B cell (primary cell): ENCODE data around the gene CDK8. TPM values are rescaled to one million over a fixed set of nuclear protein-coding genes. Genes with fewer than 3 reads are reported as not detected.

Experiments
- ATAC-seq: fragments of 200-7000 bp; cut with Tn5 transposase; one replicate; pipeline ENCODE4 v1.10.0; 2021; ENCODE audit warnings: low read depth, mild to moderate bottlenecking, moderate number of reproducible peaks, moderate library complexity
- CTCF ChIA-PET: fragments of 350-600 bp; sonication (Branson Sonifier 250); formaldehyde crosslinking; loops from one replicate; lab custom pipeline; 2021; ENCODE audit warnings: antibody characterized with exemption, inconsistent platforms; lab: Charles Lee
- POLR2A ChIA-PET: fragments of 350-600 bp; sonication (Branson Sonifier 250); formaldehyde crosslinking; loops from one replicate; lab custom pipeline; 2021; ENCODE audit warnings: antibody characterized with exemption; lab: Charles Lee
- DNase-seq: peaks from one replicate; pipeline ENCODE4 v3.0.0; 2013
- H2AFZ ChIP-seq: 2 replicates; pipeline ENCODE4 v1.6.1; 2012; ENCODE audit warnings: mild to moderate bottlenecking, low read depth, low read length; ENCODE audit not compliant: insufficient read depth, poor library complexity, severe bottlenecking
- H3K27ac ChIP-seq, 2 donors: 1 replicate in 1 of 2; 2 replicates in 1 of 2; pipeline ENCODE4 v1.5.1; 2012 to 2013; ENCODE audit warnings: low read length in 2 of 2, mild to moderate bottlenecking in 2 of 2, moderate library complexity in 1 of 2
- H3K27me3 ChIP-seq, 4 experiments: fragments of 200-600 bp in 1 of 4; sonication (generic) in 1 of 4; replicated peaks in 1 of 4; 1 replicate in 2 of 4; 2 replicates in 2 of 4; pipeline versions ENCODE4 v1.6.1 to v1.7.0; 2013 to 2016; ENCODE audit warnings: low read length in 3 of 4, mild to moderate bottlenecking in 2 of 4, mixed read lengths in 1 of 4, moderate library complexity in 1 of 4; ENCODE audit not compliant: insufficient read depth in 4 of 4, control insufficient read depth in 3 of 4; ENCODE audit errors: control extremely low read depth in 1 of 4
- H3K36me3 ChIP-seq, 2 experiments: replicated peaks in 1 of 2; 1 replicate in 1 of 2; 2 replicates in 1 of 2; pipeline versions ENCODE4 v1.6.1 to v1.7.1; 2013; ENCODE audit warnings: low read length in 1 of 2; ENCODE audit not compliant: insufficient read depth in 2 of 2, control insufficient read depth in 1 of 2; ENCODE audit errors: control extremely low read depth in 1 of 2, extremely low read depth in 1 of 2
- H3K4me1 ChIP-seq, 2 donors: fragments of 200-600 bp in 1 of 2; sonication (generic) in 1 of 2; 1 replicate in 1 of 2; 2 replicates in 1 of 2; pipeline versions ENCODE4 v1.5.1 to v1.6.1; 2013 to 2017; ENCODE audit warnings: low read length in 2 of 2; ENCODE audit not compliant: control insufficient read depth in 2 of 2, insufficient read depth in 2 of 2
- H3K4me2 ChIP-seq: replicated peaks from 2 replicates; pipeline ENCODE3; 2012; ENCODE audit warnings: mild to moderate bottlenecking, low read depth, low read length; ENCODE audit not compliant: poor library complexity, severe bottlenecking
- H3K4me3 ChIP-seq, 5 experiments: fragments of 200-600 bp in 1 of 5; sonication (generic) in 1 of 5; 1 replicate in 3 of 5; 2 replicates in 2 of 5; pipeline versions ENCODE4 v1.5.1 to v1.7.0; 2011 to 2016; ENCODE audit warnings: low read length in 4 of 5, mild to moderate bottlenecking in 4 of 5, low read depth in 2 of 5, control low read depth in 1 of 5, moderate library complexity in 1 of 5; ENCODE audit not compliant: insufficient read depth in 1 of 5; ENCODE audit errors: control extremely low read depth in 1 of 5, extremely low read depth in 1 of 5
- H3K79me2 ChIP-seq: fragments of 200-600 bp; sonication (generic); one replicate; pipeline ENCODE4 v1.6.0; 2016; ENCODE audit warnings: low read length; ENCODE audit not compliant: control insufficient read depth, insufficient read depth
- H3K9ac ChIP-seq: fragments of 200-600 bp; sonication (generic); 2 replicates; pipeline ENCODE4 v1.6.1; 2017; ENCODE audit warnings: mild to moderate bottlenecking, low read length, moderate library complexity
- H3K9me3 ChIP-seq, 3 donors: one replicate each; pipeline versions ENCODE4 v1.6.1 to v1.7.1; 2013; ENCODE audit warnings: low read length in 2 of 3; ENCODE audit not compliant: control insufficient read depth in 2 of 3, insufficient read depth in 1 of 3; ENCODE audit errors: control extremely low read depth in 1 of 3
- H4K20me1 ChIP-seq: 2 replicates; pipeline ENCODE4 v1.6.0; 2012; ENCODE audit warnings: mild to moderate bottlenecking, low read length; ENCODE audit not compliant: insufficient read depth, control insufficient read depth, poor library complexity, severe bottlenecking
- H3K27ac Mint-ChIP-seq: one replicate; pipeline ENCODE4 v1.8.0; 2021; ENCODE audit warnings: mixed read lengths
- H3K27me3 Mint-ChIP-seq: one replicate; pipeline ENCODE4 v1.8.0; 2021; ENCODE audit warnings: mixed read lengths
- H3K4me1 Mint-ChIP-seq: one replicate; pipeline ENCODE4 v1.8.0; 2021; ENCODE audit warnings: mixed read lengths
- H3K4me3 Mint-ChIP-seq: one replicate; pipeline ENCODE4 v1.8.0; 2021; ENCODE audit warnings: mixed read lengths
- H3K9me3 Mint-ChIP-seq: one replicate; pipeline ENCODE4 v1.8.0; 2022; ENCODE audit warnings: mixed read lengths; ENCODE audit not compliant: insufficient read depth
- CTCF ChIP-seq: fragments of 200-600 bp; IDR thresholded peaks from one replicate; pipeline ENCODE4 v1.8.0; 2022; ENCODE audit warnings: antibody characterized with exemption, mild to moderate bottlenecking
- EZH2 ChIP-seq: IDR thresholded peaks from 2 replicates; pipeline ENCODE4 v1.6.1; 2012; ENCODE audit warnings: borderline replicate concordance, low read depth, mild to moderate bottlenecking, moderate library complexity, low read length; ENCODE audit not compliant: insufficient read depth, poor library complexity, severe bottlenecking
- WGBS: methylation state at CpG from one replicate; pipeline ENCODE4 v1.1.5; 2013; ENCODE audit warnings: missing lambda C conversion rate; ENCODE audit not compliant: insufficient coverage; 5-methylcytosine and 5-hydroxymethylcytosine counted together
- intact Hi-C: fragments of 100-400 bp; cut with micrococcal nuclease; formaldehyde crosslinking; loops from one replicate; pipeline ENCODE4 v1.10.0; 2022
- polyA plus RNA-seq: library from polyadenylated mRNA; depleted of rRNA; stranded (reverse); fragments of >200 nt; gene quantifications from 2 replicates; pipeline ENCODE4 v1.2.3, GENCODE V29; 2012
- total RNA-seq, 2 donors: library from RNA; stranded (reverse); fragments of 120-200 nt in 1 of 2; gene quantifications; 1 replicate in 1 of 2; 2 replicates in 1 of 2; pipeline versions ENCODE4 v1.2.3 to v1.2.4, GENCODE V29; 2013 to 2022

Gene CDK8
- total and polyA plus RNA-seq, 2 donors (not counting 1 experiment from before 2014, with no cell fraction given): 10.8 to 13.5 TPM

DNA sequence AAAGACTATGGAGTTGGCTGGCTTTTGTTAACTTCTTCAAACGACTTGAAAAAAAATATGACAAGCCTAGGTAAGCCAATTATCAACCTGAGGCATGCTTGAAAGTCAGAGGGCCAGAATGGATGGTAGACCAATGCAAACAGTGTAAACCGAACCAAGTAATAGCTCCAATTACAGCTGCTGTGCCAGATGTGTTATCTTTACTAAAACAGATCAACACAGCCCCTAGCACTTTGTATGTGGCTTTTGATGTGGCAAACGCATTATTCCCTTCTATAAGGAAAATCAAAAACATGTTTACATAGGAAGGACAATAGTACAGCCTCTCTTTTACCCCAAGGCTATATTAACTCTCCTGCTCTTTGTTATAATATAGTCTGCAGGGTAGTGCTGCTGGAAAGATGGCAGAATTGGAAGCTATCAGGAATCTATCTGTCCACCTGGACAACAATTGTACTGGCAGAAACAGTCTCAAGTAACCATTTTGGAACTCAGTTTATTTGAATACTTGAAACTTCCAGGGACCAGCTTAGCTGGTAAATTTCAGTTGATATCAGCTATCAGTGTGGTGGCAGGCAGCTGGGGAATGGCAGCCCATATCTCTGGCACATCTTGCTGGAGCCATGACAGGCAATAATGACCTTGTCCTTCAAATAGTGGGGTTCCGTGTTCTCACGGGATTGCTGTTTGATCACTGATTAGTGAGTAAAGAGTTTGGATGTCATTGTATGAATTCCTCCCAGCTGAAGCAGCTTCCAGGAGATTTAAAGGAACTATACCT, 159.2 kb downstream of the CDK8 start:
- Mint-ChIP-seq H3K4me1 (no peaks in the 10 kb centered on the region), H3K9me3 (peaks cover 4% of the 10 kb centered on the region), H3K27me3 (no peaks in the 10 kb centered on the region), H3K27ac (no peak overlapping the region), H3K4me3 (no peak overlapping the region)
- Histone ChIP-seq H3K4me2 (no peak overlapping the region), H4K20me1 (no peaks in the 10 kb centered on the region), H3K27me3 (no peaks in the 10 kb centered on the region), H2AFZ (no peak overlapping the region), H3K79me2 (no peaks in the 10 kb centered on the region), H3K9me3 (peaks cover 0 to 4% (median 3%) of the 10 kb centered on the region in 3 donors), H3K4me3 (no peak overlapping the region), H3K9ac (no peak overlapping the region), H3K36me3 (no peaks in the 10 kb centered on the region), H3K4me1 (no peaks in the 10 kb centered on the region), H3K27ac (no peak overlapping the region)
- DNase-seq: no peak
- intact Hi-C loops: no loop called here
- 100% methylated on average over 2 of the region's 5 CpGs for WGBS
- no peak for TF ChIP-seq CTCF
- no peak for TF ChIP-seq EZH2
- ATAC-seq: no peak
- ChIA-PET CTCF (no interaction called here), POLR2A (no interaction called here)

- no peaks in the 10 kb centered on the region for H3K9me3 Mint-ChIP-seq
- Histone ChIP-seq H3K79me2 (no peaks in the 10 kb centered on the region), H2AFZ (no peak overlapping the region), H3K36me3 (no peaks in the 10 kb centered on the region), H3K9ac (no peak overlapping the region), H3K4me1 (no peaks in the 10 kb centered on the region), H3K27ac (no peak overlapping the region), H3K4me3 (no peak overlapping the region), H4K20me1 (no peaks in the 10 kb centered on the region), H3K4me2 (no peak overlapping the region), H3K27me3 (peaks cover 0 to 3% (median 0%) of the 10 kb centered on the region in 4 experiments), H3K9me3 (no peaks in the 10 kb centered on the region)
- TF ChIP-seq EZH2 (no peak), CTCF (no peak)
- WGBS: 88% methylated on average over 4 of the region's 4 CpGs
- ChIA-PET CTCF (no interaction called here), POLR2A (no interaction called here)
- H3K4me1 Mint-ChIP-seq: no peaks in the 10 kb centered on the region
- no peak for ATAC-seq
- H3K27me3 Mint-ChIP-seq: peaks cover 6% of the 10 kb centered on the region
- intact Hi-C loops: no loop called here
- no peak for DNase-seq
- H3K4me3 Mint-ChIP-seq: no peak overlapping the region
- H3K27ac Mint-ChIP-seq: no peak overlapping the region
These were observed 166.5 kb downstream of the CDK8 start for GRCh38 chr13:26420282-26420960.
